ENCODE data around the gene CHGA. TPM values are rescaled to one million over a fixed set of nuclear protein-coding genes. Genes with fewer than 3 reads are reported as not detected.

Gene CHGA
- total and polyA plus RNA-seq, 7 donors: 0.99 to 55.4 (median 5.0) TPM

DNA sequence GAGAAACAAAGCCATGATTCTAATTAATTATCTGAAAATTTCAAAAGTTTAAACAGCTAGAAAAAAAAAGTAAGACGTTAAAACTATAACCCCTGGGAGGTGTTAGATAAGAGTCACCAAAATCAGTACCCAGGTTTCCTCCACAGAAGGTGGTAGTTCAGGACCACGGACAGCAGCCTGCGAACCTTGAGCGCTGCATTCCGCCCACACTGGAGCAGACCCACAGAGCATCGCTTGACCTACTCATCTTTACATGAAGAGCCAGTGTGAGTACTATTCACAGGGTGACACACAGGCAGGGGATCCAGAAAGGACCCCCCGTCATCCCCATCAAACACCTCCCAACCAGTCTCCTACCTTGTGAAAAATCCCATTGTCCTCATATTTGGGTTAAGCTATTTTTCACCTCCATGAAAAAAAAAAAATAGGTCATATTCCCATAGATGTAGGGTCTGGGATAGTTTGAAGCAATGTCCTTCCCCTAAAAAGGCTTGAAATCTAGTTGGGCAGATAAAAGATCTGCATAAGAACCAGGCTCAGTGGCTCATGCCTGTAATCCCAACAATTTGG is 8.8 kb upstream of the CHGA start:
- TF ChIP-seq EP300 (IDR thresholded peaks at IDR 0.05): no peak
- TF ChIP-seq POLR2A (IDR thresholded peaks at IDR 0.05): no peak
- TF ChIP-seq, protein P1, sequence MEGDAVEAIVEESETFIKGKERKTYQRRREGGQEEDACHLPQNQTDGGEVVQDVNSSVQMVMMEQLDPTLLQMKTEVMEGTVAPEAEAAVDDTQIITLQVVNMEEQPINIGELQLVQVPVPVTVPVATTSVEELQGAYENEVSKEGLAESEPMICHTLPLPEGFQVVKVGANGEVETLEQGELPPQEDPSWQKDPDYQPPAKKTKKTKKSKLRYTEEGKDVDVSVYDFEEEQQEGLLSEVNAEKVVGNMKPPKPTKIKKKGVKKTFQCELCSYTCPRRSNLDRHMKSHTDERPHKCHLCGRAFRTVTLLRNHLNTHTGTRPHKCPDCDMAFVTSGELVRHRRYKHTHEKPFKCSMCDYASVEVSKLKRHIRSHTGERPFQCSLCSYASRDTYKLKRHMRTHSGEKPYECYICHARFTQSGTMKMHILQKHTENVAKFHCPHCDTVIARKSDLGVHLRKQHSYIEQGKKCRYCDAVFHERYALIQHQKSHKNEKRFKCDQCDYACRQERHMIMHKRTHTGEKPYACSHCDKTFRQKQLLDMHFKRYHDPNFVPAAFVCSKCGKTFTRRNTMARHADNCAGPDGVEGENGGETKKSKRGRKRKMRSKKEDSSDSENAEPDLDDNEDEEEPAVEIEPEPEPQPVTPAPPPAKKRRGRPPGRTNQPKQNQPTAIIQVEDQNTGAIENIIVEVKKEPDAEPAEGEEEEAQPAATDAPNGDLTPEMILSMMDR (IDR thresholded peaks at IDR 0.05): no peak
- TF ChIP-seq POLR2AphosphoS5 (IDR thresholded peaks at IDR 0.05): no peak
- H3K4me1 ChIP-seq: no peaks in the 10 kb centered on the region
- H3K27me3 ChIP-seq: peaks cover 0 to 6% (median 0%) of the 10 kb centered on the region in 3 donors
- no peak for DNase-seq
- H3K9me3 ChIP-seq: no peaks in the 10 kb centered on the region
- no peak overlapping the region for H3K4me3 ChIP-seq
- H3K27ac ChIP-seq: no peak overlapping the region
- intact Hi-C loops (cut with DNase I): no loop called here
- no peaks in the 10 kb centered on the region for H3K36me3 ChIP-seq
- WGBS, 2 donors: 7 to 8% methylated on average over 7 of the region's 7 CpGs

DNA sequence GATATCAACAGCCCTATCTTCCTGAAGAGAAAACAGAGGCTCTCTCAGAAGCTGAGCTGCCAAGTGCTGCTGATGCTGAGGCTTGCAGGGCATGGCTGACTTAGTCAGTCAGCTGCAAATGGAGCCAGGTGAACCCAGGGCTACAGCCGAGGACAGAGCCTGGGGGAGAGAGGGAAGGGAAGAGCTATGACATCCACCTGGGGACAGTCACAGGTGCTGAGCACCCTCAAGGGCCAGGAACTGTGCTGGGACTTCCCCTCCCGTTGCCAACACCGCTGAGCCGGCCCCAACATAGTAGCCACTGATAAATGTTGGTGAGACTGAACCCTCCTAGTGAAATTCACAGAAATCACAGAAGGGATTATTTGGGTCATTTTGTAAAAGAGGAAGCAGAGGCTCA is 6.7 kb upstream of the CHGA start:
- intact Hi-C loops (cut with DNase I): no loop called here
- WGBS, 2 donors: 75 to 85% methylated on average over 4 of the region's 4 CpGs
- TF ChIP-seq POLR2AphosphoS5 (IDR thresholded peaks at IDR 0.05) (no peak), POLR2A (IDR thresholded peaks at IDR 0.05) (no peak), EP300 (IDR thresholded peaks at IDR 0.05) (no peak)
- TF ChIP-seq, protein P1 (IDR thresholded peaks at IDR 0.05): no peak
- no peak overlapping the region for H3K4me3 ChIP-seq
- H3K36me3 ChIP-seq: no peaks in the 10 kb centered on the region
- no peak for DNase-seq
- H3K27me3 ChIP-seq: peaks cover 0 to 9% (median 0%) of the 10 kb centered on the region in 3 donors
- H3K4me1 ChIP-seq: no peaks in the 10 kb centered on the region
- H3K9me3 ChIP-seq: no peaks in the 10 kb centered on the region
- no peak overlapping the region for H3K27ac ChIP-seq

DNA sequence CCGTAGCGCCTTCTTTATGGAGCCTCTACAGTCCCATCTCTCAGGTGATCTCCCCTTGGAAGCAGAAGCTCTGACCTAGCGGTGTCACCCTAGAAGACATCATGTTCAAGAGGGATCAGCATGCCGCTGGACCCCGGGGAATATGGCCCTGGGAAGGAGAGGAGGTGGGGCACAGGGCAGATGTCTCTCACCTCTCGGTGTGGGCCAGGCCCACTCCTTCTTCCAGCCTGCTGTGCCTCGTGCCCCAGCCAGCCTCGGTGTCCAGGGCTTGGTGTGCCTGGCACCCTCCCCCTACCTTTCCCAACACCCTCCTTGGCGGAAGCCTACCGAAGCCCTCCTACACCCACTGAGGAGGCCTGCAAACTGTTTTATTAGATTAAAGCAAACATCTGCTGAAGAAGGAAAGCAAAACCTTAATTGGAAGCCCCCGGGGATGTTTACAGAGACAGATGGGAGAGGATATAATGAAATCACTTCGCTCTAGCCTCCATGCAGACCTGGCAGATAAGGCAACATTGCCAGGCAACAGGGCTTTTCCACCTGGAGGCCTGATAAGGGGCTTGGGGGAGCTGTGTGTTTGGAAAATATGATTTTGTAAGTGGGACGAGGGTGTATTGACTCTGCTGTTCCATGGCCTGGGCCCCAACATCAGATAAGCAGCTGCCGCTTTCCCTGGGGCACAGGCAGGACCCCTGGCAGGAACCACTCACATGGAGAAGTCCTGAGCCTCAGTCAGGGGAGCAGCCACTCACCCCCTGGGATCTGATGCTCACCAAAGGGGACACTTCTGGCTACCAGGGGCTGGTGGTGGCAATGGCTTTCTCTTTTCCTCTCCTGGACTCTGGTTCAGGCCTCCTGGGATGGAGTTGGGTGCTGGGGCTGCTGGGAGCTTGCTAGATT is 5.7 kb upstream of the CHGA start:
- no peak for TF ChIP-seq POLR2AphosphoS5 (IDR thresholded peaks at IDR 0.05)
- TF ChIP-seq POLR2A (IDR thresholded peaks at IDR 0.05): no peak
- TF ChIP-seq, protein P1 (IDR thresholded peaks at IDR 0.05): no peak
- TF ChIP-seq EP300 (IDR thresholded peaks at IDR 0.05): no peak
- peaks cover 0 to 16% (median 0%) of the 10 kb centered on the region in 3 donors for H3K27me3 ChIP-seq
- intact Hi-C loops (cut with DNase I): no loop called here
- DNase-seq: no peak
- 56 to 68% methylated on average over 14 of the region's 14 CpGs for WGBS, 2 donors
- no peak overlapping the region for H3K27ac ChIP-seq
- H3K4me3 ChIP-seq: no peak overlapping the region
- H3K4me1 ChIP-seq: no peaks in the 10 kb centered on the region
- no peaks in the 10 kb centered on the region for H3K9me3 ChIP-seq
- no peaks in the 10 kb centered on the region for H3K36me3 ChIP-seq

DNA sequence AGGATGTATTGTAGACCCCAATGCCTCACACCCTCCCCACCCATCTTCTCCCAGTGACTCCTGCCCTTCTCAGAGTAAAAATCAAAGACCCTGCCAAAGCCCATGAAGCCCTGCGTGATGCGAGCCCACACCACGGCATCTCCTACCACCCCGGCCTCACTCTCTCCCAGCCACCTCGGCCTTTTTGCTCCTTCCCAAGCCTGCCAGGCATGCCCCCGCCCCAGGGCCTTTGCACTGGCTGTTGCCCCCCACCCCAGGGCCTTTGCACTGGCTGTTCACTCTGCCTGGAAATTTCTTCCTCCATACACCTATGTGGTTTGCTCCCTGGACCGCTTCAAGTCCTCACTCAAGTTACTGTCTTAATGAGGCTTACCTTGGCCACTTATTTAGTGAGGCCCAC is 5.0 kb upstream of the CHGA start:
- intact Hi-C loops (cut with DNase I): no loop called here
- no peak overlapping the region for H3K27ac ChIP-seq
- no peak for TF ChIP-seq EP300 (IDR thresholded peaks at IDR 0.05)
- TF ChIP-seq, protein P1 (IDR thresholded peaks at IDR 0.05): no peak
- TF ChIP-seq POLR2A (IDR thresholded peaks at IDR 0.05): no peak
- TF ChIP-seq POLR2AphosphoS5 (IDR thresholded peaks at IDR 0.05): no peak
- H3K27me3 ChIP-seq: peaks cover 5 to 20% (median 6%) of the 10 kb centered on the region in 3 donors
- no peaks in the 10 kb centered on the region for H3K9me3 ChIP-seq
- H3K4me1 ChIP-seq: peaks cover 0 to 3% (median 1%) of the 10 kb centered on the region in 4 donors
- H3K36me3 ChIP-seq: no peaks in the 10 kb centered on the region
- no peak for DNase-seq
- 73 to 77% methylated on average over 7 of the region's 7 CpGs for WGBS, 2 donors
- H3K4me3 ChIP-seq: no peak overlapping the region
